Hypothalamus (tissue), 51 donors: ENCODE measurements around the gene SIVA1.

ENCODE experiments used
- DNase-seq, 51 donors: peaks; one replicate each; lab custom pipeline; 2025; lab: John Stamatoyannopoulos, UW

SIVA1 gene

DNA sequence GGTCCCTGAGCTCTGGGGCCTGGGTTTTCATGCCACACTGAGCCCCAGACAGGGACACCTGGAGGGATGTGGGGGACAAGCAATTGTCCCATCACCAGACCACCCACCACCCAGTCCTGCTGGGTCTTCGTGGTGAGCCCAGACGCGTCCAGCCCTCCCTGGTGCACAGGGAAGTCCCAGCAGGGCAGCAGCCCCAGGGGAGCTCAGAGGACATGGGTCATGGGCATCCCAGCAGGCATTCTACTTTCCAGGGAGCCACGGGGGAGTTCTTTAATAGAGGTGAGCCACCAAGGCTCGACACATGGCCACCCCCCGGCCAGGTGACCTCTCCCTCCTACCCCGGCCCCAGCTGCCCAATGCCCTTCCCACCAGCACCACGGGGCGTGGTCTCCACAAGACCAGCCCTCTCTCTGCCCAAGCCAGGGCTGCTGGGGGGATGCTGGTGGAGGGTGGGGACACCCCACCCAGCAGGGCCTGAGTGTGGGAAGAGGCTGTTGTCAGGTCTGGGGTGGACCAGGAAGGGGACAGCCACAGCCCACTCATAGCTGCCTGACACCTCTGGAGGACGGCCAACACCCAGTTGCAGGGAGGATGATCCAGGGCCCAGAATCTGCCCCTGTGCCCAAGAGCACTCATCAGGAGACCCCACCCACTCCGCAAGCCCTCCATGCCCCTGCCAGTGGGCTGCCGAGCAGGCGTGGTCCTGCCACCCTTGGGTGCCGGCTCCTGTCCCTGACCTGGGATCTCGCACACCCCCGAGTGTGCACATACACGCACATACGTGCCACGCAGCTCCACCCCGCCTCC is 28.5 kb downstream of the SIVA1 start:
- no peak for DNase-seq

DNA sequence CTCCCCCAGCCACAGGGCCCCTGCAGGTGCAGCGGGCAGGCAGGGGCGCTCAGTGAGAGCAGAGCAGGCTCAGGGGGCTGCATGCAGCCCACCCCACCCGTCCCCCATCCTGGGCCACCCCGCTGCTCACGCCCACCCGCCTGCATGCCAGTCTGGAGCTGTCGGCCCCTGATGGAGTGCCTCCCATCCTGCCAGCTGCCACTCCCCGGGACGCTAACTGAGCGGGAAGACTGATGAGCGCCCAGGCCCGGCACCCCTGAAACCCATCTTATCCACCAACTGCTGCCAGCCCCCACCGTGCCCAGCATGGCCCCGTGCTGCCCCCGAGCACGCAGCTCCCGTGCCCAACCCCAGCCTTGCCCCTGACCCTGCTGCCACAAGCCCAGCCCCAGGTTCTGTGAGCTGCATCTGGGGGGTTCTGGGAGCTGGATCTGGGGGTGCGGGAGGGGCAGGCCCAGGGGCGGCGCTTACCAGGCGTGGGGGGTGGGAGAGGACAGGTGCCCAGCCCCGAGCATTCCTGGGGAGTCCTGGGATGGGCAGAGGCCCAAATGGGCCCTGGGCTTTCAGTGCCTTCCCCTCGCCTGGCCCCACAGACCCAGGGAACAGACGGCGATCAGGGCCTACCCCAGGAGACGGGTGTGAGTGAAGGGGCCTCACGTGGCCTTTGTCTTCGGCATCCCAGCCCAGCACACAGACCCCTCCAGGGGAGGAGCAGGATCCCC is 29.3 kb downstream of the SIVA1 start:
- DNase-seq = no peak

DNA sequence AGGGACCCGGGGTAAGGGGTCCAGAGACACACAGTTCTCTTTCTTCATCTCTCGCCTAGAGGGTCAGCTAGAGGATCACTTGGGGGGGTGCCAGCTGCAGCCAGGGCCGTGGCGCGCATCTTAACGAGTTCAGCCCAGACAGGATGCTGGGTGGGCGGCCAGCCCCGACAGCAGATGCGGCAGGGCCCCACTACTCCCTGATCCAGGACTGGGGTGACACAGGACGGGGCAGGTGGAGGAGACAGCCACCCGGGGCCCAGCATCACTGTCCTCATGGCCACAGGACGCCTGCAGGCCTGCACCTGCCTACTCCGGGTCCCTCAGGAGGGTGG is 29.8 kb downstream of the SIVA1 start:
- no peak for DNase-seq

DNA sequence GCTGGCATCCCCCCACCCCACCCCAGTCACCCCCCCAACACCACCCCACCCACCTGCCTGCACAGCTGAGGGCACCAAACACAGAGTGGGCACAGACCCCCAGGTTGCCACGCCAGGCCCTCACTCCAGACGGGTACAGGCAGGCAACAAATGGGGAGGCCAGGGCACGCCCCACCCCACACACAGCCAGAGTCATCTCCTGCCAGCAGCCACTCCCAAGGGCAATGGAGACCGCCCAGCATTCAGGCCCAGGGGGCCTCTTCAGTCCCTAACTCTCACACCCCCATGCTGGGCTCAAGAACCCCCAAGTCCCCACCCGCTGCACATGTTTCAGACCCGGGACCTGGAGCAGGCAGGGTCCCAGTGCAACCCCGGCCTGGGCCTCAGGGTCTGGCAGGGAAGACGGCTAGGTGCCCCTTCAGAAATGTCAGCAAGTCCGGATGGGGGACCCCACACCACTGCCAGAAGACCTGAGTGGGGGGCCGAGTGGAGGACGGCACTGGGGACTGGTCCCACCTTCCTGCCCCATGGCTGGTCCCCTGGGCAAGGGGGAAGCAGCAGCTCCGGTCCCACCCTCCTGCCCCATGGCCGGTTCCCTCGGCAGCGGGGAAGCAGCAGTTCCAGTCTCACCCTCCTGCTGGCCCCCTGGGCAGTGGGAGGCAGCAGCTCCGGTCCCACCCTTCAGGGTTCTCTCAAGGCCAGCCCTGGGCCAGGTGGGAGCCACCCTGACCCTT is 30.7 kb downstream of the SIVA1 start:
- no peak for DNase-seq

DNA sequence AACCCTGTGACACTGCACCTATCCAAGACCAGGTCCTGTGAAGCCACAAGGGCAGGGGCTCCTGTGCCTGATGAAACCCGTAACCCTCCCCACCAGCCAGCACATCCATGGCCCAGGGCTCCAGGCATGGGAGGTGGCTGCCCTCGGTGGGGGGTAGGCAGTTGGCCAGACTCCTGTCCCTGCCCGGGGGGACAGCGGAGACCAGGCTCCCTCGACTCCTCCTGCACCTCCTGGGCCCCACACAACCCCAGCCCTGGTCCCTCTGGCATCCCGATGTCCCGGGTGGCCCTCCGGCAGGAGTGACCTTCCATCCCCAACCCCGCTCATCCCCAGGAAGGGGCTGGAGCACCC is 31.2 kb downstream of the SIVA1 start:
- no peak for DNase-seq

DNA sequence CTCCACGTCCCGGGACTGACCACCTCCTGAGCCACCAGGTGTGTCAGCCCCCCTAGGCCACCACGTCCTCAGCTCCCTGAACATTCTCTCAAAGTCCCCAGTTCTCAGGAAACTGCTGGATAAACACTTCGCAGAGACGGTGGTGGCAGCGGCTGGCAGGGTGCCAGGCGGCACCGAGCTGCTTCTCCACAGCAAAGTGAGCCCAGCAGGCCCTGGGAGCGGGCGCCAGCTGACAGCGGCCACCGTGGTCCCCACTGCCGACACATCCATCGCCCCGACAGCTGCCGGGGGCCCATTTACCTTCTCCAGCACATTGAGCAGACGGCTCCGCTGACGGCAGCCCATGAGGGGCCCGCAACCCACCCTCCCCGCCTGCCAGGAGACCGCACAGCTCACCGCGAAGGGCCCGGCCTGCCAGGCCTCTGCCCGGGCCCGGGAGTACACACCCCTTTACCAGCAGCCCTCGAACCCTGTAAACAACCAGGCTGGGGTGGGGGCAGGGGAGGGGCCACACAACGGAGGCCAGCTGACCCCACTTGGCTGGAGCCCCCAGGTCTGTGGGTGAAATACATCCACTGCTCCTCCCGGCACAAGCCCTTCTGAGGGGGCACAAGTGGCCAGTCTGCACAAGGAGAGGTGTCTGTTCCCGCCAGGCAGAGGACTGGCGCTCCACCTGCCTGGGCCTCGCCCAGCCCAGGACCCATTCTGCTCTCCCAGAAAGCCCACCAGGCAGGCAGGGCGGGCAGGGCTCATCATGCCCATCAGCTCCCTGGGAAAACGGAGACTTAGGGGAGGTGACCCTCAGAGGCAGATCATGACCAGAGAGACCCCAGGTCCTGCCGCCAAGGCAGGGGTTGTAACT is 32.1 kb downstream of the SIVA1 start:
- peak in 15 of 51 donors; percentile 14 to 63 (median 32) for DNase-seq

DNA sequence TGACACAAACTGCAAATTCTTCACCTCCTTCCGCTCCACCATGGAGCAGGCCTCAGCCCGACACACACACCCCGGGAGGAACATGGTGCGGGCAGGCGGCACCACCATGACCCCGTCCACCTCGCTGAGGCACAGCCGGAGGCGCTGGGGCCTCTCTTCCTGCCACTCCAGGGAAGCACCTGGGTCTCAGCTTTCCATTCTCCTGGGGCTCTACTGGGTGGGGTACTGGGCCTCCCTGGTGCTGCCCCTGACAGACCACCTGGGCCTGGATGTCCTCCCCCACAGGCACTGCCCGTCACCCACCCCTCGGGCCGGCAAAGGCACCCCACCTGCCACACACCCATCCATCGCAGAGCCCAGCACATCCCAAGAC is 32.7 kb downstream of the SIVA1 start:
- no peak for DNase-seq

DNA sequence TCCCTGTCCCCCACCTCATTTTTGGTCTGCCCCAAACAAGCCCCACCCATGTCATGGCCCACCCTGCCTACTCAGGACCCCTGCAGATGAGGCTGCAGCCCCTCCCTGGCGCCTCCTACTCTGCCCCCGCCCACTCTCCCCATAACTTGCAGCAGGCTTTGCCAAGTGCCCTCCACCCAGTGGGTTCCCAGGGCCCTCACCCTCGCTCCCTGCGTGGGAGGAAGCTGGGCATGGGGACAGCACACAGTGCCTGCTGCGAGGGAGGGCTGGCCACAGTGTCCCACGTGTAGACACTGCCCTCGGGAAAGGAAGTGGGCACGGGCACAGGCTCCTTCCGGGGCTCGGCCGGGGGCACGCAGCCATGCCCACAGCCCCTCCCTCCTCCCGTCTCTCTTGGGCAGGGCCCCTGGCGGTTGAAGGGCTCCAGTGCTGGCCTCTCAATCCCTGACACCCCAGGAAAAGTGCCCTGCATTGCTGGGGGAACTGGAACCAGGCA is 33.2 kb downstream of the SIVA1 start:
- DNase-seq = peak in 1 of 51 donors; percentile 22

DNA sequence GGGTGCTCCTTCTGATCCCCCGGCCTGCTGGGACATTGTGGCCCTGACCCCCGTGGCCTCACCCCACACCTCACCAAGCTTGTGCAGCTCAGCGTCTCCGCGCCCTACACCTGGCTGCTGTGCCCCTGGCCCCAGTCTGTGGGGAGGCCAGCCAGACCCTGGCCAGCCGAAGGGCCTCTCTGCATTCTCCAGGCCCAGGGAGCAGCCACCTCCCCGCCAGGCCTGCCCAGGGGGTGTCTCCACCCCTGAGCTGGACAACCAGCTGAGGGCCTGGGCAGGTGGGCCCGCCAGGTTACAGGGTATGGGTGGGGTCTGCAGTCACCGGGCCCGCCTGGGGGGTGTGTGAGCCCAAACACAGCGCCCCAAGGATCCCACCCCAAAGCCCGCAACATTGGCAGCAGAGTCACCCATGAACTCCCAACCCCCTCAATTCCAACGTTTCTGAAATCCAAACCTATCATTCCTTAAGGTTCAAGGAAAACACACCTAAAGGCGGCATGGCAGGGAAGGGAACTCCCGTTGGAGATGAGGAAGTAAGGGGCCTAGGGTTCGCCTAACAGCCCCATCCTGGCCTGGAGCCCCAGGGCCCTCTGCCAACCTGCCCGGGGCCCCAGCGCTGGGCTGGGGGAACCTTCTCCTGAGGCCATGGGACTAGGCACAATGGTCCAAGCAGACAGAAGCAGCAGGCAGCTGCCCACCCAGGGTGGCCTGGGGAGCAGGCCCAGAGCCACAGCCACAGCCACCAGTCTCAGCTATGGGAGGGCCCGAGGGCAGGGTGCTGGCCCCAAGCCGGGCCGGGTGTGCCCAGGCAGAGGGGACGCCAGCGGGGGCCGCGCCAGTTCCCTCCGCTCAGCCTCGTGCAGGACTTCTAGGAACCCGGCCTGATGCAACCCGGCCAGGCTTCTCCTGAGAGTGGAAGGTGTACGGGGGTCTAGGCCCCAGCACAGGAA is 34.1 kb downstream of the SIVA1 start:
- DNase-seq = peak in 6 of 51 donors; percentile 18 to 42 (median 34)

DNA sequence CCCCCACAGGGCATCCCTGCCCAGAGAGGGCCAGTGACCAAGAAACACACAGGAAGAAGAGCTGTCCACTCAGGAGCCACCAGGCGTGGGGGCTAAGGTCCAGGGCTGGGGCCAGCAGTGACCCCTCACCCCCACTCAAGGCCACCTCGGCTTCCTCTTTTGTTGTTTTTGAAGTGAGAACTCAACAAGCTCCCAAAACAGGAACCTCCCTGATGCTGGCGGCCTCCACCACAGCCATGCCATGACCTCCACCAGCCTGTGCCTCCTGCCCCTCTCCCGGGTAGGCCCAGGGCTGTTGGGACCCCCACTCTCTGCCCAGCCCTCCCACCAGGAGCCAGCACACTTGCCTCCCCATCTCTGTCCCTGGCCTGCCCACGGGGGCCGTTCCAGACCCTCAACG is 34.8 kb downstream of the SIVA1 start:
- no peak for DNase-seq

DNA sequence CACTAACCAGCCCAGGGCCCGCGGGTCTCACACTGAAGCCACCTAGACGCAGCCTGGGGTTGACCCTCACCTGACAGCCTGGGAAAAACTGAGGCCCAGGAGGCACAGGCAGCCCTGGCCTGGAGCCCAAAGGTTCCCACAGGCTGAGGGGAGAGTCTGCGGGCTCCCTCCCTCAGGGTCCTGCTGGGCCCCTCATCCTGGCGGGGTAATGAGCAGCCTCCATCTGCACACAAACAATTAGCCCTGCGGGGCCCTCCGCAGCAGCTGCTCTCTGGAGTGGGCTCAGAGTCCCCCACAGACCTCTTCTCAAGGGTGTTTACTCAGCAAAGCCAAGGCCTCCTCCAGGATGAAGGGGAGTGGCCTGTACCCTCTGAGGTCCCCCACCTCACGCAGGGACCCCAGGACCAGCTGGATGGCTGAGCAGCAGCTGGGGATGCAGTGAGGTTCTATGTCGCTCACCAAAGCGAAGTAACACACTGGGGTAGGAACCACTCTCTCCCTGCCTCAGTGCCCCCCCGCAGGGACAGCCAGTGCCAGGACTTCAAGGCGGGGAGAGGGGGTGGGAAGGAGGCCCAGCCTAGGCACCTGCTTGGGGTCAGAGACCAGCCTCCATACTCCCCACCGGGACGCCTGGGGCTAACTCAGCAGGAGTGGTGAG is 35.3 kb downstream of the SIVA1 start:
- no peak for DNase-seq

DNA sequence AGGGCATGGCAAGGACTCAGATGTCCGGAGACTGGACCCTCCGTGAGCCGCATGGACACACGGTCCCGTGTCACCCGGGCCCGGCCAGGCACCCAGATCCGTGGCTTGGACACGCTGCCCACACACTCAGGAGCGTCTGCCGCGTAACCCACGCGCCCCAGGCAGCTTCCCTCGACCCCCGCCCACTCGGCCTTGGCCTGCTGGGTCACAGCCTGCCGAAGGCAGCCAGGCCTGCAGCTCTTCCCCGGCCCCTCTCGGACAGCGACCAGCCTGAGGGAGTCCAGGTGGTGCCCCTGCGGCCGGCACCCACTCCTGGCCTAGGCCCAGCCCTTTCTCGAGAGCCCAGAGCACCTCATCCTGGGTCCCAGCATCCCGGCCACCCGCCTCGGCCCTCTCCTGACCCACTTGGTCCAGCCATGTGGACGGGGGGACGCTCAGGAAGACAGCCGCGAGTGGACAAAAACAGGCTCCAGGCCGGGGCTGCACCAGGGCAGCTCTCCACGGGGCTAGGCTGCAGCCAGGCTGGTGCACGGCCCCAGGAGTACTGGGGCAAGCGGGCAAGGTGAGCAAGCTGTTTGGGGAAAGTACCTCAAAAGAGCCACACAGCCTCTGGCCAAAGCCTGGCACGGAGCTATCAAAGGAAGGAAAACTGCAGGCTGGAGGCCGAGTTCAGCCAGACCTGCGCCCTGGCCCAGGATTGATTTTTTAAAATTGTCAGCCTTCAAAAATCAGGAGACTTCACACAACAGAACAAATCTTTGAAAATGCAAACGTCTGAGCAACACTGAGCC is 36.1 kb downstream of the SIVA1 start:
- no peak for DNase-seq

DNA sequence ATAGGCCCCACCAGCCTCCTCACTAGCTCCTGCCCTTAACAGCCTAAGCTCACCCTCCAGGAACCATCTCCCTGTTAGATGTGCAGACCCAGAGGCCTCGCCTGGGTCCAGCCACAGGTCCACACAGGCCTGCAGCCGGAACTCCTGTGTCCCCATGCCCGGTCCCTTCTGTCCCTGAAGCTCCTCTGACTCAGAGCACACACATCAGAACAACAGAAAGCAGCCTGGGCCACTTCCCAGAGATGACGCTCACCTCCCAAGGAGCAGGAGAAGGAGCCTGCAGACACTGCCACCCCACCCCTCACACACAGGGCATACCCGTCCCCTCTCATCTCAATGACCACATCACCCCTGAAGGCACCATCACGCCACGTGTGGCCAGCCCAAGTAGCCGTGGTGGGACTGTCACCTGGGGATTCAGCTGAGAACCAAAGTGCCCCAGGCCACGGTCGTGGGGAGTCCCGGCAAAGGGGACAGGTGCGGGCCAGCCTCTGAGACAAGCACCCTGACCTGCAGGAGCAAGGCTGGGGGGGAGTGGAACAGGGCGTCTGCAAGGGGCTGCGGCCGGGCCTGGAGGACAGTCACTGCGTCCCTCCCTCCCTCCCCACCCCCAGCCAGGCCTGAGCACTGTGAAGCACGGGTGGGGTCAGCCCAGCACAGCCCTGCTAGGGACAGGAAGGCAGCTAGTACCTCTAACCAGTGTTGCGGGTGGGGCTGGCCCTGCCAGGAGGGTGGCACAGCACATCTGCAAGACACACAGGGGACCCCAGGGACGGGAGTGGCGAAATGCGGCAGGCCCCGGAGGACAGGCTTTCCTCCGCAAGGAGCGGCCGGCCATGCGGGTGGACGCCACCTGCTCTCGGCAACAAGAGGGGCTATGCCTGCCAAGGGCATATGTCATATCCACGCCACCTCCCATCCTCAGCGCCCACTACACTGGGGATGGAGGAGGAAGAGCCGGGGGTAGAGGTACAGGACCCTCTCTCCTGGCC is 37.1 kb downstream of the SIVA1 start:
- DNase-seq = no peak

DNA sequence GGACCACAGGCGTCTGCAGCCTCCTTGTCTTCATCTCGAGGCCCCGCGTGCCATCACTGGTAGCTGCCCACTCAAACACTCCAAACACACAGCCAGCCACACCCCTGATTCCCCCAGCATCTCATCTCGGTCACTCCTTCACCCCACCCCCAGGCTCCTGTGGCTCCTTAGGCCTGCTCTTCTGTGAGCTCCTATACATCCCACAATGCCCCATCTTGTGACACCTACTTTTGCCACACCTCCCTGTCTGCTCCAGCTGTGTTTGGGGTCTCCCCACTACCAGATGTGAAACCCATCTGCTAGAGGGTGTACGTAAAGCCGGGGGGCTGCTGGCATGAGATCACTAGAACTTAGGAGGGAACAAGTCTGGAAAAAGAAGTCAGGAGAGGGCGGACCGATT is 38.5 kb downstream of the SIVA1 start:
- DNase-seq = no peak

DNA sequence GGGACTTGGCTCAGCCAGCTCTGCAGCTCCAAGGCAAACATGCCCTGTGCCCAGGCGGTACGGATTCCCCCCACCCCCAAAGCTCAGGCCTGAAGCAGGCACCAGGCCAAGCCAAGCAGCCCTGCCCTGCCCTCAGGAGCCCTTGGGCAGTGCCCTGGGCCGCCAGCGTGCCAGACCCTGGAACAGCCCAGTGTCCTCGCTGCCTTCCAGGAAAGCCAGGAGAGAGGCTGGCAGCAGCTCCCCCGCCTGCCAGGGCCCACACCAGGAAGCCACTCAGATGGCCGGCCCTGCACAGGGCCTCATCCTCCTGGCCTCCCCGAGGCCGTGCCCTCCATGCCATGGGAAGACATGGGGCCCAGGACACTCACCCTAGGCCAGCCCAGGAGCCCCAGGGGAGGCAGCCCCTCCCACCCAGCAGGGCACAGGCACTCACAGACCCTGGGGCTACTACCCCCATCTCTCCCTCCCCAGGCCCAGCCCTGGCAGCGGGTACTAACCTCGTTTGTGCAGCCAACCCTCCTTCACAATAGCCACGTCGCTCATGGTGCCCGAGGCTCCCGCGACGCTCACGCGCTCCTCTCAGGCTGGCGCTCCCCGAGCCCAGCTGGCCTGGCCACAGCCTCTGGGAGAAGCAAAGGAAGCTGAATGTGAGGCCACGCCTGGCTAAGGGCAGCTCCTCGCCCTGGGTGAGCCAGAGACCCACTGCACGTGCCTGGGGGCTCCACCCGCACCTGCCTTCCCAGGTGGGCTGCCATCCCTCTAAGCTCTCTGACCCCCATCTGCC is 39.3 kb downstream of the SIVA1 start:
- no peak for DNase-seq
